Endothelial cell of umbilical vein (primary cell): Measurements from ENCODE around the gene PLXDC1. TPM values are rescaled to one million over a fixed set of nuclear protein-coding genes. Genes with fewer than 3 reads are reported as not detected.

ENCODE experiments used
- BruUV-seq: library from RNA; stranded (reverse); fragments of 400-500 nt; replicated peaks from 2 replicates; lab custom pipeline; 2021; lab: Mats Ljungman, UMichigan
- CTCF ChIA-PET: fragments of 300-600, 350-600 bp; sonication (Branson Sonifier 250); formaldehyde crosslinking; loops from one replicate; lab custom pipeline; 2021; ENCODE audit warnings: antibody characterized with exemption, inconsistent platforms; lab: Charles Lee
- POLR2A ChIA-PET: fragments of 300-600, 350-600 bp; sonication (Branson Sonifier 250); formaldehyde crosslinking; loops from one replicate; lab custom pipeline; 2021; ENCODE audit warnings: antibody characterized with exemption, inconsistent platforms; lab: Charles Lee
- DNase-seq: peaks from one replicate; pipeline ENCODE4 v3.0.0-alpha.2; 2011; ENCODE audit warnings: low read depth, low spot score
- FAIRE-seq: peaks from 2 replicates; lab custom pipeline; 2011; peaks lifted over from hg19 to GRCh38; lab: Jason Lieb, UNC
- H2AFZ ChIP-seq: 2 replicates; pipeline ENCODE4 v1.6.0; 2012; ENCODE audit warnings: low read depth, low read length, control low read depth, inconsistent platforms
- H3K27ac ChIP-seq: 2 replicates; pipeline ENCODE4 v1.5.1; 2011; ENCODE audit warnings: low read depth, mild to moderate bottlenecking, control low read depth, low read length, moderate library complexity; ENCODE audit not compliant: insufficient read depth
- H3K27me3 ChIP-seq, 2 experiments: 2 replicates each; pipeline versions ENCODE4 v1.6.0 to v1.6.1; 2011; ENCODE audit warnings: low read length in 2 of 2, mixed read lengths in 1 of 2; ENCODE audit not compliant: control insufficient read depth in 2 of 2, insufficient read depth in 2 of 2
- H3K36me3 ChIP-seq, 2 experiments: 2 replicates in 1 of 2; 3 replicates in 1 of 2; pipeline ENCODE4 v1.5.1; 2011; ENCODE audit warnings: low read length in 2 of 2, mild to moderate bottlenecking in 1 of 2, moderate library complexity in 1 of 2; ENCODE audit not compliant: control insufficient read depth in 2 of 2, insufficient read depth in 2 of 2; ENCODE audit errors: extremely low read depth in 1 of 2
- H3K4me1 ChIP-seq: 3 replicates; pipeline ENCODE4 v1.5.1; 2011; ENCODE audit warnings: mild to moderate bottlenecking, low read length; ENCODE audit not compliant: control insufficient read depth, insufficient read depth; ENCODE audit errors: extremely low read depth
- H3K4me2 ChIP-seq: 2 replicates; pipeline ENCODE4 v1.6.1; 2011; ENCODE audit warnings: low read length, control low read depth, mixed read lengths; ENCODE audit not compliant: insufficient read depth
- H3K4me3 ChIP-seq, 3 experiments: fragments of 200-600 bp in 1 of 3; sonication (generic), shearing (Covaris generic) in 1 of 3; replicated peaks in 1 of 3; 2 replicates each; pipeline ENCODE4 v1.5.1; 2011 to 2016; ENCODE audit warnings: control low read depth in 3 of 3, low read length in 3 of 3, mild to moderate bottlenecking in 2 of 3, inconsistent platforms in 1 of 3, low read depth in 1 of 3, moderate library complexity in 1 of 3; ENCODE audit not compliant: insufficient read depth in 1 of 3
- H3K79me2 ChIP-seq: 2 replicates; pipeline ENCODE4 v1.6.0; 2012; ENCODE audit warnings: low read length, inconsistent platforms; ENCODE audit not compliant: control insufficient read depth, insufficient read depth
- H3K9ac ChIP-seq: replicated peaks from 2 replicates; pipeline ENCODE3; 2011; ENCODE audit warnings: low read length, control low read depth; ENCODE audit not compliant: insufficient read depth; ENCODE audit errors: extremely low read depth
- H3K9me1 ChIP-seq: replicated peaks from 3 replicates; pipeline ENCODE4 v1.6.0; 2011; ENCODE audit warnings: mild to moderate bottlenecking, low read length; ENCODE audit not compliant: control insufficient read depth, insufficient read depth; ENCODE audit errors: extremely low read depth
- H3K9me3 ChIP-seq: replicated peaks from 2 replicates; pipeline ENCODE4 v1.5.1; 2012; ENCODE audit warnings: low read length, inconsistent platforms; ENCODE audit not compliant: control insufficient read depth, insufficient read depth
- H4K20me1 ChIP-seq: replicated peaks from 2 replicates; pipeline ENCODE3; 2011; ENCODE audit warnings: mild to moderate bottlenecking, low read length; ENCODE audit not compliant: control insufficient read depth, insufficient read depth; ENCODE audit errors: extremely low read depth
- CTCF ChIP-seq, 2 donors: IDR thresholded peaks; 1 replicate in 1 of 2; 2 replicates in 1 of 2; pipeline ENCODE4 v1.5.1; 2011; ENCODE audit warnings: low read length in 2 of 2, mild to moderate bottlenecking in 2 of 2, moderate library complexity in 2 of 2, control low read depth in 1 of 2, inconsistent platforms in 1 of 2, low read depth in 1 of 2; ENCODE audit not compliant: insufficient read depth in 1 of 2; ENCODE audit errors: extremely low read depth in 1 of 2
- GATA2 ChIP-seq: IDR thresholded peaks from 2 replicates; pipeline ENCODE4 v1.7.0; 2011; ENCODE audit warnings: low read depth, mild to moderate bottlenecking, moderate library complexity, mixed read lengths, low read length; ENCODE audit not compliant: insufficient read length, insufficient read depth
- MAX ChIP-seq: IDR thresholded peaks from 2 replicates; pipeline ENCODE4 v1.6.1; 2011; ENCODE audit not compliant: insufficient read depth, insufficient read length
- MYC ChIP-seq: IDR thresholded peaks from one replicate; pipeline ENCODE4 v1.6.1; 2011; ENCODE audit warnings: mild to moderate bottlenecking, low read depth, low read length
- POLR2A ChIP-seq: IDR thresholded peaks from 2 replicates; pipeline ENCODE4 v1.6.1; 2012; ENCODE audit warnings: low read depth, mild to moderate bottlenecking, control low read depth, low read length
- POLR2AphosphoS5 ChIP-seq: IDR thresholded peaks from 2 replicates; pipeline ENCODE4 v1.6.1; 2012; ENCODE audit warnings: low read depth, mild to moderate bottlenecking, control low read depth, low read length, moderate library complexity; ENCODE audit not compliant: insufficient read depth
- dilution Hi-C: fragments of 300-500 bp; cut with MboI; formaldehyde crosslinking; loops from one replicate; pipeline ENCODE4 v1.15.0; 2019; ENCODE audit warnings: low sequenced_read_pairs; ENCODE audit not compliant: extremely low pct_ligation_motif_present
- intact Hi-C: fragments of 100-400 bp; cut with micrococcal nuclease; formaldehyde crosslinking; loops from one replicate; pipeline ENCODE4 v1.10.0; 2022
- polyA plus RNA-seq, 4 experiments: library from polyadenylated mRNA; depleted of rRNA in 3 of 4; stranded (reverse) in 3 of 4; unstranded in 1 of 4; fragments of >200 nt; gene quantifications; 2 replicates each; pipeline versions ENCODE4 v1.2.1 to v1.2.3, GENCODE V29; 2011 to 2012; ENCODE audit warnings: missing spikeins in 1 of 4
- total RNA-seq: library from RNA; stranded (reverse); gene quantifications from 2 replicates; pipeline ENCODE4 v1.2.3, GENCODE V29; 2021

The PLXDC1 gene
- total and polyA plus RNA-seq, 2 donors (not counting 3 experiments of a cell fraction or from before 2014, with no cell fraction given): 0.03 TPM; not detected in 1

DNA sequence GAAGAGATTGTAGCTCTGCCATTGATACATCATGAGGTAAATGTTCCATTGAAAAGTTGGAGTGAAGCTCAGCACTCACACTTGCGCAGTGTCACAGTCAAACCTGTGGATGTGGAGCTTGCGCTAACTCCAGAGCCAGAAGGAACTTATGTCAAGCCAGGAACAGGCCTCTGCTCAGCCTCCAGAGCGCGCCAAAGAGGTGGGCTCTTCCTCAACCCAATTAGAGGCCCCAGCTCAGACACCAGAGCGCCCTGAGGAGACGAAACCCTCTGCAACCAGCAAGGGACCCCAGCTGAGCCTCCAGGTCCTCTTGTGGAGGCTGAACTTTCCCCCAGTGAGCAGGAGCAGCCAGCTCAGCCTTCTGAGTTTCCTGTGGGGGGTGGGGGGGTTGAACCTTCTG, 122.7 kb downstream of the PLXDC1 start:
- dilution Hi-C loops (no loop called here), intact Hi-C loops (no loop called here)
- DNase-seq (no peak), FAIRE-seq (no peak)
- no peaks in the 10 kb centered on the region for H3K4me1 ChIP-seq
- TF ChIP-seq CTCF (IDR thresholded peaks at IDR 0.05; ENCODE audit: extremely low read depth in 1 of 2, insufficient read depth in 1 of 2, low read depth in 1 of 2, low read length in 2 of 2) (no peak), MAX (no peak), GATA2 (no peak), POLR2A (no peak)
- no peak overlapping the region for H3K4me3 ChIP-seq
- no peaks in the 10 kb centered on the region for H3K9me1 ChIP-seq
- no peak overlapping the region for H3K27ac ChIP-seq
- CTCF ChIA-PET: interaction anchor here (0.9 to 2.3 kb wide), 7 partner anchors 9 to 46 kb away, joined by 3 to 14 read pairs (median 4); no protein-coding TSS in a partner anchor
- peaks cover 26 to 31% of the 10 kb centered on the region in 2 experiments for H3K27me3 ChIP-seq
- BruUV-seq: no TSS peak
- H3K79me2 ChIP-seq: no peaks in the 10 kb centered on the region
- POLR2A ChIA-PET: interaction anchor here (0.6 kb wide), 1 partner anchor 17 kb away, joined by 5 read pairs; no protein-coding TSS in a partner anchor
- no peak overlapping the region for H2AFZ ChIP-seq
- no peak overlapping the region for H3K9ac ChIP-seq
- H4K20me1 ChIP-seq: no peaks in the 10 kb centered on the region
- no peaks in the 10 kb centered on the region for H3K36me3 ChIP-seq
- no peaks in the 10 kb centered on the region for H3K9me3 ChIP-seq
- H3K4me2 ChIP-seq: no peak overlapping the region

DNA sequence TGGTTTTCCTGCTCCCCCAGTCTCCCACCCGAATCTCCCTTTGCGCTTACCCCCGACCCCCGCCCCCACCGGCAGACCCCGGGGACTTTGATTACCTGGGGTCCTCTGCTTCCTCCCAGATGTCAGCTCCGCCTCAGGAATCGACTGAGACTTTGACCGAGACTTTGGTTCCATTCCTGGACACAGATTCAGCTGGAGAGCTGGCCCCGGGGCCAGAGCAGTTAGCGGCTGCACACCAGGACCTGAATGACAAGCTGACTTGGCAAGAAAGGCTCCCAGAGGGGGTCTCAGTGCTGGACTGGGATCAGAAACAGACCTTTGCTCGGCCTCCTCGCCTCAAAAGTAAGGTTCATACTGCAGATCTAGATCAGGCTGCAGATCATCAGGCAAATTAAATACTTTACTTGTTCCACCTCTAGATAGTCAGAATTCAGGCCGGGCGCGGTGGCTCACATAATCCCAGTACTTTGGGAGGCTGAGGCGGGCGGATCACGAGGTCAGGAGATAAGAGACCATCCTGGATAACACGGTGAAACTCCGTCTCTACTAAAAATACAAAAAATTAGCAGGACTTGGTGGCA, 123.9 kb downstream of the PLXDC1 start:
- H3K27ac ChIP-seq: no peak overlapping the region
- no peaks in the 10 kb centered on the region for H3K79me2 ChIP-seq
- no peaks in the 10 kb centered on the region for H3K9me3 ChIP-seq
- dilution Hi-C loops (no loop called here), intact Hi-C loops (no loop called here)
- no peak overlapping the region for H2AFZ ChIP-seq
- TF ChIP-seq GATA2: no peak
- no peak for TF ChIP-seq MYC
- TF ChIP-seq POLR2AphosphoS5: no peak
- TF ChIP-seq CTCF (IDR thresholded peaks at IDR 0.05; ENCODE audit: extremely low read depth in 1 of 2, insufficient read depth in 1 of 2, low read depth in 1 of 2, low read length in 2 of 2): no peak
- no peak for DNase-seq
- BruUV-seq: no TSS peak
- H4K20me1 ChIP-seq: no peaks in the 10 kb centered on the region
- no peak overlapping the region for H3K9ac ChIP-seq
- POLR2A ChIA-PET: no interaction called here
- no peaks in the 10 kb centered on the region for H3K4me1 ChIP-seq
- no peak overlapping the region for H3K4me2 ChIP-seq
- H3K9me1 ChIP-seq: no peaks in the 10 kb centered on the region
- peaks cover 24 to 26% of the 10 kb centered on the region in 2 experiments for H3K27me3 ChIP-seq
- no peaks in the 10 kb centered on the region for H3K36me3 ChIP-seq
- no peak for FAIRE-seq
- CTCF ChIA-PET: interaction anchor here (0.9 to 2.1 kb wide), 3 partner anchors 17 to 126 kb away, joined by 4 to 5 read pairs (median 4); no protein-coding TSS in a partner anchor
- no peak overlapping the region for H3K4me3 ChIP-seq
